ENCODE data around the gene SLC35D1.

- TF ChIP-seq CTCF (IDR thresholded peaks at IDR 0.05) (no peak), POLR2A (IDR thresholded peaks at IDR 0.05) (no peak)
These were observed 46.9 kb upstream of the SLC35D1 start for GRCh38 chr1:67100833-67101232.

Data from Peyer's patch (tissue), 4 donors.